ENCODE results near the gene RAPGEF4. TPM values are rescaled to one million over a fixed set of nuclear protein-coding genes. Genes with fewer than 3 reads are reported as not detected.

The RAPGEF4 gene
- total RNA-seq, 1 experiment from 2014 or later = 2.2 TPM

DNA sequence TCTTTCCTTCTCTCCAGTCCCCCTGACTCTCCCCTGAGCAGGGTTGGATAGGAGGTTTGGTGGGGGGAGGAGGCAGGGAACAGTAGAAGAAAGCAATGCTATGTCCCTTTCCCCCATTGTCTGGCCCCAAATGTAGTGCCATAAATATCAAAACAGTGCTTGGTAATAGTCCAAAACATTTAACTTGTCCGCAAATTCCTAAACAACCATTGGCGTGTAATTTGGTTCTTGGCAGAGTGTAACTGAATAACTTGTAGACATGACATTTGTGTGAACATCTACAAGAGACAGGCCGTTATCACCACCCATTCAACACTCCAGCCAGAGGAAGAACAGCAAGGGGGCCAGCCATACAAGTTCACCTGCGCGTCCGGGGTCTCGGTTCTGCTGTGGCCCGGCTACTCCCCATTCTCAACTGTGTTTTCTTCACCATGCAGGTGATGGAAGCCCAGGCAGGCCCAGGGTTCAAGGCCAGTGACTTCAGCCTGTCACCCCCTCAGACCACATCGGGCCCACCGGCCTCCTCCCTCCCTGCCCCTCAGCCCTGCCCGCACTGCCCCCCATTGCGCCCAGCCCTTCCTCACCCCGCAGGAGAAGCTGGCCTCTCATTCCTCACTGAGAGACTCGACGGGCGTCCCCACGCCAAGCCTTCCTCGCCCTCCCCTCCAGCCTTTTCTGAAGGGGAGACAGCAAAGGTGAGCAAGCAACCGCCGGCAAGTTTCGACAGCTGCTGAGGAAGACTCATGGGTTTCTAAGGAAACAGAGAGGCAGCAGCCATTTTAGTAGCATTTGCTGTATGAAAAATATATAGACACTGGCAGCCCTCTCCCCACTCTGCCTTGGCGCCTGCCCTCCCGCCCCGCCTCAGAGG is 699 bp upstream of the RAPGEF4 start:
- no peaks in the 10 kb centered on the region for H3K9me3 Mint-ChIP-seq
- TF ChIP-seq JAZF1 (CRISPR knock-in tag; IDR thresholded peaks at IDR 0.05) (no peak), RELA (CRISPR knock-in tag; IDR thresholded peaks at IDR 0.05; ENCODE audit: borderline replicate concordance) (no peak), ZNF232 (CRISPR knock-in tag; IDR thresholded peaks at IDR 0.05) (no peak), ERG (CRISPR knock-in tag; IDR thresholded peaks at IDR 0.05) (no peak), AR (CRISPR knock-in tag; IDR thresholded peaks at IDR 0.05) (no peak), MYBL2 (CRISPR knock-in tag; IDR thresholded peaks at IDR 0.05) (no peak)
- TF ChIP-seq, protein P1, sequence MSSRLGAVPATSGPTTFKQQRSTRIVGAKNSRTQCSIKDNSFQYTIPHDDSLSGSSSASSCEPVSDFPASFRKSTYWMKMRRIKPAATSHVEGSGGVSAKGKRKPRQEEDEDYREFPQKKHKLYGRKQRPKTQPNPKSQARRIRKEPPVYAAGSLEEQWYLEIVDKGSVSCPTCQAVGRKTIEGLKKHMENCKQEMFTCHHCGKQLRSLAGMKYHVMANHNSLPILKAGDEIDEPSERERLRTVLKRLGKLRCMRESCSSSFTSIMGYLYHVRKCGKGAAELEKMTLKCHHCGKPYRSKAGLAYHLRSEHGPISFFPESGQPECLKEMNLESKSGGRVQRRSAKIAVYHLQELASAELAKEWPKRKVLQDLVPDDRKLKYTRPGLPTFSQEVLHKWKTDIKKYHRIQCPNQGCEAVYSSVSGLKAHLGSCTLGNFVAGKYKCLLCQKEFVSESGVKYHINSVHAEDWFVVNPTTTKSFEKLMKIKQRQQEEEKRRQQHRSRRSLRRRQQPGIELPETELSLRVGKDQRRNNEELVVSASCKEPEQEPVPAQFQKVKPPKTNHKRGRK (CRISPR knock-in tag; IDR thresholded peaks at IDR 0.05; ENCODE audit: borderline replicate concordance) = no peak
- TF ChIP-seq, protein P2, sequence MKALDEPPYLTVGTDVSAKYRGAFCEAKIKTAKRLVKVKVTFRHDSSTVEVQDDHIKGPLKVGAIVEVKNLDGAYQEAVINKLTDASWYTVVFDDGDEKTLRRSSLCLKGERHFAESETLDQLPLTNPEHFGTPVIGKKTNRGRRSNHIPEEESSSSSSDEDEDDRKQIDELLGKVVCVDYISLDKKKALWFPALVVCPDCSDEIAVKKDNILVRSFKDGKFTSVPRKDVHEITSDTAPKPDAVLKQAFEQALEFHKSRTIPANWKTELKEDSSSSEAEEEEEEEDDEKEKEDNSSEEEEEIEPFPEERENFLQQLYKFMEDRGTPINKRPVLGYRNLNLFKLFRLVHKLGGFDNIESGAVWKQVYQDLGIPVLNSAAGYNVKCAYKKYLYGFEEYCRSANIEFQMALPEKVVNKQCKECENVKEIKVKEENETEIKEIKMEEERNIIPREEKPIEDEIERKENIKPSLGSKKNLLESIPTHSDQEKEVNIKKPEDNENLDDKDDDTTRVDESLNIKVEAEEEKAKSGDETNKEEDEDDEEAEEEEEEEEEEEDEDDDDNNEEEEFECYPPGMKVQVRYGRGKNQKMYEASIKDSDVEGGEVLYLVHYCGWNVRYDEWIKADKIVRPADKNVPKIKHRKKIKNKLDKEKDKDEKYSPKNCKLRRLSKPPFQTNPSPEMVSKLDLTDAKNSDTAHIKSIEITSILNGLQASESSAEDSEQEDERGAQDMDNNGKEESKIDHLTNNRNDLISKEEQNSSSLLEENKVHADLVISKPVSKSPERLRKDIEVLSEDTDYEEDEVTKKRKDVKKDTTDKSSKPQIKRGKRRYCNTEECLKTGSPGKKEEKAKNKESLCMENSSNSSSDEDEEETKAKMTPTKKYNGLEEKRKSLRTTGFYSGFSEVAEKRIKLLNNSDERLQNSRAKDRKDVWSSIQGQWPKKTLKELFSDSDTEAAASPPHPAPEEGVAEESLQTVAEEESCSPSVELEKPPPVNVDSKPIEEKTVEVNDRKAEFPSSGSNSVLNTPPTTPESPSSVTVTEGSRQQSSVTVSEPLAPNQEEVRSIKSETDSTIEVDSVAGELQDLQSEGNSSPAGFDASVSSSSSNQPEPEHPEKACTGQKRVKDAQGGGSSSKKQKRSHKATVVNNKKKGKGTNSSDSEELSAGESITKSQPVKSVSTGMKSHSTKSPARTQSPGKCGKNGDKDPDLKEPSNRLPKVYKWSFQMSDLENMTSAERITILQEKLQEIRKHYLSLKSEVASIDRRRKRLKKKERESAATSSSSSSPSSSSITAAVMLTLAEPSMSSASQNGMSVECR (CRISPR knock-in tag; IDR thresholded peaks at IDR 0.05; ENCODE audit: borderline replicate concordance) = no peak
- TF ChIP-seq, protein P3, sequence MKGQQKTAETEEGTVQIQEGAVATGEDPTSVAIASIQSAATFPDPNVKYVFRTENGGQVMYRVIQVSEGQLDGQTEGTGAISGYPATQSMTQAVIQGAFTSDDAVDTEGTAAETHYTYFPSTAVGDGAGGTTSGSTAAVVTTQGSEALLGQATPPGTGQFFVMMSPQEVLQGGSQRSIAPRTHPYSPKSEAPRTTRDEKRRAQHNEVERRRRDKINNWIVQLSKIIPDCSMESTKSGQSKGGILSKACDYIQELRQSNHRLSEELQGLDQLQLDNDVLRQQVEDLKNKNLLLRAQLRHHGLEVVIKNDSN (CRISPR knock-in tag; IDR thresholded peaks at IDR 0.05) = no peak
- H3K4me1 Mint-ChIP-seq = peaks cover 8% of the 10 kb centered on the region
- ATAC-seq = peak; percentile 40
- CTCF ChIA-PET = interaction anchor here (1.7 kb wide), 1 partner anchor 25 kb away, joined by 9 read pairs; no protein-coding TSS in a partner anchor
- DNase-seq (ENCODE audit: low spot score) = no peak
- no peak overlapping the region for H3K27ac Mint-ChIP-seq
- peak overlapping the region; percentile 63 for H3K4me3 Mint-ChIP-seq
- peaks cover 40% of the 10 kb centered on the region for H3K27me3 Mint-ChIP-seq (ENCODE audit: low read depth)
- POLR2A ChIA-PET = no interaction called here
- H3K36me3 Mint-ChIP-seq = no peaks in the 10 kb centered on the region

DNA sequence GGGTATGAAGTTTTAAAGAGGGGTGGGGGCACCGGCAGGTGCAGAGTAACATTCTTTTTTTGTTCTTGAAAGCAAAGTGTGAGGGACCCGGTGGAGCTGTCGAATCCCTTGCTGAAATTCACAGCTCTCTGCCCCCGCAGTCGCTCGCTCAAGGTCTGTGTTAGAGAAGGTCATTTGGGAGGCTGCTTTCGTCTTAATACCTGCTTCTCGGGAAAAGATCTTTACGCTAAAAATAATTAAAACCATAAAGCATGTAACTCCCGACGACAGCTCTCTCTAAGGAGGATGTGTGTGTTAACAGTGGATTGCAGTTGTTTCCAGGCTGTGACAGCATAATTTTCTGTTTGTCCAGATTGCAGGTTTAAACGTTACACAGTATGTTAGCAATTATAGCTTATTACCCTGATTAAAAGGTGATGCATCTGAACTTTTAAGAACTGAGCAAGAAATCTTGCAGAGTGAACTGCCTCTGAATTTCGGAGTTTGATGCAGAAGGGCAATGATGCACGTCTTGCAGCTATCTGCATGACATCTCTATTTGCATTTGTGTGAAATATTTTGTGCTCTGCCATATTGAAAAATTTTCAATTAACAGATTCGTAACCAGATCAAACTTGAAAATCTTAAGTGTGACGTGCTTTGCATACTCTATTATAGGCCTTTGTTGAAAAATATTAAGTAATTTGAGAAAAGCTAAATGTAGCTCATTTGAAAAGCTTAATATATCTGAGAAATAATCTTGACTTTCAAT is 954 bp downstream of the RAPGEF4 start:
- POLR2A ChIA-PET = no interaction called here
- Mint-ChIP-seq H3K4me1 (peaks cover 7% of the 10 kb centered on the region), H3K36me3 (no peaks in the 10 kb centered on the region), H3K9me3 (no peaks in the 10 kb centered on the region), H3K27ac (no peak overlapping the region), H3K4me3 (peak overlapping the region; percentile 86), H3K27me3 (ENCODE audit: low read depth) (peaks cover 40% of the 10 kb centered on the region)
- ATAC-seq (peak; percentile 36), DNase-seq (ENCODE audit: low spot score) (no peak)
- CTCF ChIA-PET = interaction anchor here (0.5 to 1.7 kb wide), 6 partner anchors 26 to 448 kb away, joined by 3 to 9 read pairs (median 4); no protein-coding TSS in a partner anchor
- TF ChIP-seq ZNF121 (CRISPR knock-in tag; IDR thresholded peaks at IDR 0.05) (no peak), OVOL2 (CRISPR knock-in tag; IDR thresholded peaks at IDR 0.05; ENCODE audit: borderline replicate concordance) (no peak), ZNF396 (CRISPR knock-in tag; IDR thresholded peaks at IDR 0.05; ENCODE audit: borderline replicate concordance) (no peak), E2F5 (CRISPR knock-in tag; IDR thresholded peaks at IDR 0.05) (no peak), ZNF317 (CRISPR knock-in tag; IDR thresholded peaks at IDR 0.05; ENCODE audit: borderline replicate concordance, low read depth) (no peak)
- TF ChIP-seq, protein P4, sequence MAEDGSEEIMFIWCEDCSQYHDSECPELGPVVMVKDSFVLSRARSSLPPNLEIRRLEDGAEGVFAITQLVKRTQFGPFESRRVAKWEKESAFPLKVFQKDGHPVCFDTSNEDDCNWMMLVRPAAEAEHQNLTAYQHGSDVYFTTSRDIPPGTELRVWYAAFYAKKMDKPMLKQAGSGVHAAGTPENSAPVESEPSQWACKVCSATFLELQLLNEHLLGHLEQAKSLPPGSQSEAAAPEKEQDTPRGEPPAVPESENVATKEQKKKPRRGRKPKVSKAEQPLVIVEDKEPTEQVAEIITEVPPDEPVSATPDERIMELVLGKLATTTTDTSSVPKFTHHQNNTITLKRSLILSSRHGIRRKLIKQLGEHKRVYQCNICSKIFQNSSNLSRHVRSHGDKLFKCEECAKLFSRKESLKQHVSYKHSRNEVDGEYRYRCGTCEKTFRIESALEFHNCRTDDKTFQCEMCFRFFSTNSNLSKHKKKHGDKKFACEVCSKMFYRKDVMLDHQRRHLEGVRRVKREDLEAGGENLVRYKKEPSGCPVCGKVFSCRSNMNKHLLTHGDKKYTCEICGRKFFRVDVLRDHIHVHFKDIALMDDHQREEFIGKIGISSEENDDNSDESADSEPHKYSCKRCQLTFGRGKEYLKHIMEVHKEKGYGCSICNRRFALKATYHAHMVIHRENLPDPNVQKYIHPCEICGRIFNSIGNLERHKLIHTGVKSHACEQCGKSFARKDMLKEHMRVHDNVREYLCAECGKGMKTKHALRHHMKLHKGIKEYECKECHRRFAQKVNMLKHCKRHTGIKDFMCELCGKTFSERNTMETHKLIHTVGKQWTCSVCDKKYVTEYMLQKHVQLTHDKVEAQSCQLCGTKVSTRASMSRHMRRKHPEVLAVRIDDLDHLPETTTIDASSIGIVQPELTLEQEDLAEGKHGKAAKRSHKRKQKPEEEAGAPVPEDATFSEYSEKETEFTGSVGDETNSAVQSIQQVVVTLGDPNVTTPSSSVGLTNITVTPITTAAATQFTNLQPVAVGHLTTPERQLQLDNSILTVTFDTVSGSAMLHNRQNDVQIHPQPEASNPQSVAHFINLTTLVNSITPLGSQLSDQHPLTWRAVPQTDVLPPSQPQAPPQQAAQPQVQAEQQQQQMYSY (CRISPR knock-in tag; IDR thresholded peaks at IDR 0.05) = no peak
